HK-2 (cell line): ENCODE results near the gene NCDN.

Experiments
- DNase-seq: peaks from one replicate; pipeline ENCODE4 v3.0.0-alpha.2; 2018; ENCODE audit not compliant: unreplicated experiment

Gene NCDN, protein sequence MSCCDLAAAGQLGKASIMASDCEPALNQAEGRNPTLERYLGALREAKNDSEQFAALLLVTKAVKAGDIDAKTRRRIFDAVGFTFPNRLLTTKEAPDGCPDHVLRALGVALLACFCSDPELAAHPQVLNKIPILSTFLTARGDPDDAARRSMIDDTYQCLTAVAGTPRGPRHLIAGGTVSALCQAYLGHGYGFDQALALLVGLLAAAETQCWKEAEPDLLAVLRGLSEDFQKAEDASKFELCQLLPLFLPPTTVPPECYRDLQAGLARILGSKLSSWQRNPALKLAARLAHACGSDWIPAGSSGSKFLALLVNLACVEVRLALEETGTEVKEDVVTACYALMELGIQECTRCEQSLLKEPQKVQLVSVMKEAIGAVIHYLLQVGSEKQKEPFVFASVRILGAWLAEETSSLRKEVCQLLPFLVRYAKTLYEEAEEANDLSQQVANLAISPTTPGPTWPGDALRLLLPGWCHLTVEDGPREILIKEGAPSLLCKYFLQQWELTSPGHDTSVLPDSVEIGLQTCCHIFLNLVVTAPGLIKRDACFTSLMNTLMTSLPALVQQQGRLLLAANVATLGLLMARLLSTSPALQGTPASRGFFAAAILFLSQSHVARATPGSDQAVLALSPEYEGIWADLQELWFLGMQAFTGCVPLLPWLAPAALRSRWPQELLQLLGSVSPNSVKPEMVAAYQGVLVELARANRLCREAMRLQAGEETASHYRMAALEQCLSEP

DNA sequence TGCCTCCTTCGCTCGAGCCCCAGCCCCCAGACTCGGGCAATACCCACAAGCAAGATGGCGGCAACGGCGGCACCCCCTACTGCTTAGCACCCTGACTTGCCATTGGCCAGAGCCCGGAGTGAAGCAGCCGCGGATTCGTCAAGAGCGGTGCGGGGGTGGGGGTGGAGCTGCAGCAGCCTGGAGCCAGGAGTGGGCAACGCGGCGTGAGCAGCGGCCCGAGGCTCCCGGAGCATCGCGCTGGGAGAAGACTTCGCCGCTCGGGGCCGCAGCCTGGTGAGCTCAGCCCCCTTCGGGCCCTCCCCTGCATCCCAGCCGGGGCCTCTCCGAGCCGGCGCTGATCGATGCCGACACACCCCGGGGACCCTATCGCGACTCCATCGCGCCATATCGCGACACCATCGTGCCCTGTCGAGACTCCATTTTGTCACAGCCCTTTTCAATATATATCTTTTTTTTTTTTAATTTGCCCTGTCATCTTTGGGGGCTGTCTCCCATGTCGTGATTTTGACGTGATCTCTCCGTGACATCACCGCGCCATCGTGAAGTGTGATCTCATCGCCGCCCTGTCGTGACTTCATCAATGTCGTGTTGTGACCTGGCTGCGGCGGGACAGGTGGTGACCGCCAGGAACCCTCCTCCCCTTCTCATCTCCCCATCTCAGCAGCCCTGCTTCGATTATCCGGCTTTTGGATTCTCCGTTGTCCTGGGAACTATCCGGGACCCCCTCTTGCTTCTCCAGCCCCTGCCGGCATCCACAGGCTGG, at the start of gene NCDN:
NCDN (plus strand) TSS at position 189 of the 763 bp plus-strand sequence; CDS start at position 581, 392 bp downstream.
- peak; percentile 99 for DNase-seq

DNA sequence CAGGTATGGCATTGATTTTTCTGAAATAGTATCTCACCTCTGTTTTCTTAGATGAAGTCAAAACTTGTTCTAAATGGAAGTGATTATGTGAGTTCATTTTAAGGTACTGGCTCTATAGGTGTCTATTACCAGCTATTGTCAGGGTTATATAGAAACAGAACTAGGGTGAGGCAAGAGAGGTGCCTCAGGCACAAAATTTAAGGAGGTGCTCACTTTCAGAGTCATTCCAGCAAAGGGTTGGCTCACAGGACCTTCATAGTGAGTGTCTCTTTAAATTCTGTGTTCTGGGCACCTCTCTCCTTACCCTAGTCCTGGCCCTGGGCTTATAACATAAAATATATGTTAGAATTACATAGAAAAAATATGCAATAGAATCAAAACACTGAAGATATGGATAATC, 49.7 kb upstream of the NCDN start:
- no peak for DNase-seq

- no peak for DNase-seq
Measured at GRCh38 chr1:35509558-35509957, 48.0 kb upstream of the NCDN start.

DNA sequence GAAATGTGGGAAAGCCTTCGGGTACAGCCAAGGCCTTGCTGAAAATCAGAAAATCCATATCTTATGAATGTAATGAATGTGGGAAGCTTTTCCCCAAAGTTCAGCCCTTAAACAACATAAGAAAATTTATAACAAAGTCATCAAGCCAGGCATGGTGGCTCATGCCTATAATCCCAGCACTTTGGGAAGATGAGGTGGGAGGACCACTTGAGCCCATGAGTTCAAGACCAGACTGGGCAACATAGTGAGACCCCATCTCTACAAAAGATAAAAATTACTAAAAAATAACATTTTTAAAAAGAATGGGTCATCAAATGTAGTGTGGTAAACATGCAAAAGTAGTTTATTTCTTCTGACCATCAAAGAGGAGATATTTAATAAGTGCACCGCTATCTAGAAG, 46.3 kb upstream of the NCDN start:
- no peak for DNase-seq

DNA sequence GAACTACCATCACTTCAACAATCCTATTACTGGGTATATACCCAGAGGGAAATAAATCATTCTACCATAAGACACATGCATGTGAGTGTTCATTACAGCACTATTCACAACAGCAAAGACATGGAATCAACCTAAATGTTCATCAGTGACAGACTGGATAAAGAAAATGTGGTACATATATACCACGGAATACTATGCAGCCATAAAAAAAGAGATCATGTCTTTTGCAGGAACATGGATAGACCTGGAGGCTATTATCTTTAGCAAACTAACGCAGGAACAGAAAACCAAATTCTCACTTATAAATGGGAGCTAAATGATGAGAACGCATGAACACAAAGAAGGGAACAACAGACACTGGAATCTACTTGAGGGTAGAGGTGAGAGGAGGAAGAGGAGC, 39.4 kb upstream of the NCDN start:
- DNase-seq, result no peak

DNA sequence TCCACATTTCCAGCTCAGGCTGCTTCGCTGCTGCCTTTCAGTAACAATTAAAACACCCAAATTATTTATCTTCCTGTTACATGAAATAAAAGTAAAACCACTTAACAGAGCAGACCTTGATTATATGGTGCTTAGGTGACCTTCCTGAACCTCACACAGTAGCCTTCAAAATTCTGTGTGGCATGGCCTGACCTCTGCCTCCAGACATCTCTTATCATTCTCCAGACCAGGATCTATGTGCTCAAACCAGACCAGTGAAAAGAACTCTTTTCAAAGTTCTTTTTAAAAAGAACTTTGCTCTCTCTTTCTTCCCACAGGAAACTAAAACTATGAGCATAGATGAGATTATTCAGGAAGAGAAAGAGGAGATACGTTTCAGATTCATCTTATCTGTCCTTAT, 38.2 kb upstream of the NCDN start:
- no peak for DNase-seq

DNA sequence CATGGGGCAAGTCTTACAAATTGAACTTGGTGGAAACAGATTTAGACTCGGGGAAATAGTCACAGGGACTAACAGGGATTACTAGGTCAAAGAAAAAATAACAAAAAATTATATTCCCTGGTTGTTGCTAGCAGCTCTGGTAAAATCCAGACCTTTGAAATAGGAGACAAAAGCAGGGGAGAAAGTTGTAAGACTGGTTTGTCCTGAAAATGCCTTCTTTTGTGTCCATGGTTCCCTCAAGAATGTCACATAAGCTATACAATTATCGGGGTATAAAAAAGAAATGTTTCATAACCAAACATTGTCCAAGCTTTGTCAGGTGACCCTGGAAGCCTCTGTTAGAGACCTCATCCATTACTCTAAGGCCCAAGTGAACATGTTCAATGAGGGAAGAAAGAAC, 33.5 kb upstream of the NCDN start:
- DNase-seq, result no peak

DNA sequence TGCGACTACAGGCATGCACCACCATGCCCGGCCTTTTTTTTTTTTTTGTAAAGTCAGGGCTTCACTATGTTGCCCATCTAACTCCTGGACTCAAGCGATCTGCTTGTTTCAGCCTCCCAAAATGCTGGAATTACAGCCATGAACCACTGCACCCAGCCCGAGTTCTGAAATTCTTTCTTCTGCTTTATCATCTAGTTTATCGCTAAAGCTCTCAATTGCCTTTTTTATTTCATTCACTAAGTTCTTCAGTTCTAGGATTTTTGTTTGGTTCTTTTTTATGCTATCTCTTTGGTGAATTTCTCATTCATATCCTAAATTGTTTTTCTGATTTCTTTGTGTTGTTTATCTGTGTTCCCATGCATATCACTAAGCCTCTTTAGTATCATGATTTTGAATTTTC, 27.4 kb upstream of the NCDN start:
- DNase-seq, result no peak

DNA sequence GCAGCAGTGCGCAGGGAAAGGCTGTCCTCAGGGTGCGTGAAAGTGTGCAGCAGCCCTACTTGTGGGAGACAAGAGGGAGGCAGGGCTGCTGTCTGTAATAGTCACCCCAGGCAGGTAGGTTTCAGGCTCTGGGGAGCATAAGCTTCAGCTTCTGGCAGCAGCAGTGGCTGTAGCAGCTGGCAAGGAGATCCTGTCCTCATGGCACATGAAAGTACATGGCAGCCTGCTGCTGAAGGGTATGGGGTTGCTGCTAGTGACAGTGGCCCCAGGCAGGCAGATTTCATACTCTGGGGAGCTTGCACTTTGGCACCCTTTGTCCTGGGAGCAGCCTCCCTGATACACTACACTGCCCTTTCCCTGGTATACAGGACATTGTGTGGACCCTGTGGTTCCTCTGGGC, 26.7 kb upstream of the NCDN start:
- DNase-seq, result no peak

- no peak for DNase-seq
Measured at GRCh38 chr1:35531368-35531767, 26.2 kb upstream of the NCDN start.

GRCh38 chr1:35532497-35533223, 24.9 kb upstream of the NCDN start:
- DNase-seq, result no peak

- no peak for DNase-seq
Measured at GRCh38 chr1:35533586-35533985, 24.0 kb upstream of the NCDN start.

DNA sequence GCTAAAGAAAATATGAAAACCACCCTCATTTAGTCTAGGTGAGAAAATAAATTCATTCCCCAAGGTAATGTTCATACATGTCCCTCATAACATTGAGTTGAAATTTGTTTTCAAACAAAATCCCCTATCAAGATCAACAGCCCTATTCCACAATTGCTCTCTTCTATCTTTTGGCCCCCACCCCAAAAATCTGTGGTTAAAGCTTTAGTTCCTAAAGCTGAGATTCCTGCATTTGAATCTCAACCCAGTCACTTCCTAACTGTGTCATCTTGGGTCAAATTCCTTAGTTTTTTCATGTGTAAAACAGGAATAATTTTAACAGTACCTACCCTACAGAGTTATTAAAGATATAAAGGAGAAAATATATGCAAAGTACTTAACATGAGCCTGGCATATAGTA, 22.4 kb upstream of the NCDN start:
- DNase-seq, result no peak

DNA sequence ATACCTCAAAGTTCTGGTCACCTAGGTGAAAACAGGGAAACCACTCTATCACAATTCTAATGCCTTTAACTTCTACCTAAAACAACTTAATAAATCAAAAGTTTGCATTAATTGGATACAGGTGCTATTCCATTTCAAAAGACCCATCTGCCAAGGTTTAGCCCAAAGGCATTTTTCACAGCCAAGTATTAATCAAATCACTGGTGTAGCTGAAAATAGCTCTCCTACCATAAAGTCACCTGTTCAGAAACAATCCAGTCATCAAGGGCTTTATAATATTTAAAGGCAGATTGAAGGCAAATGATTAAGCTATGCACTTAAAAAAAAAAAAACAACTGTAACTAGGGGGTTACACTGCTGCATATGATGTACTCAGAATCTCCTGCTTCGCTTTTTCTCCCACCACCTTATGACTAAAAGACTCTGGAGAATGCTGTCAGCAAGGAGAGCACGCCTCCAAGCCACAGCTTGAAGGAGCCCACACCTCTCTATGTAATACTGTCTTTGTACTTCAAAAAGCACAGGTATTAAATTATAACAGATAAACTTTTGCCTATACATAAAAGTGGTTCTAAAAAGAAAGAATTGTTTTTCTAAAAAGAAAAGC, 20.9 kb upstream of the NCDN start:
- no peak for DNase-seq

DNA sequence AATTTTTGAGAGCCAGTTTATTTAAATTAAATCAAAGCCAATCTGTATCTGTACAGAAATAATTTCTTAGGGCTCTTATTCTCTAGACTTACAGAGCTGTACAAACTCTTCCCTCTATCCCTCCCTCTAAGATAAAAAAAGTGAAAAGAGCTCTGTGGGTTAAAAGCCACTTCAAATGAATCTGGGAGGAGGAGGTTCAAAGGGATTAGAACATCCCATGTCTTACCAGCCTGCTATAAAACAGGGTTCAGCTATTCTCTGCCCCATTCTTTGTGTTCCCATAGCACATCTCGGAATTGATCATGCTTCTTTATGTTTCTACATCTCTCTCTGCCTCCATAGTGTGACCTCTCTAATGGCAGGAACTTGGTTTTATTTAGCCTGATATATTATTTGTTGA, 19.8 kb upstream of the NCDN start:
- no peak for DNase-seq

GRCh38 chr1:35539073-35539823, 18.4 kb upstream of the NCDN start:
- DNase-seq, result no peak

GRCh38 chr1:35539824-35540261, 17.8 kb upstream of the NCDN start:
- no peak for DNase-seq

DNA sequence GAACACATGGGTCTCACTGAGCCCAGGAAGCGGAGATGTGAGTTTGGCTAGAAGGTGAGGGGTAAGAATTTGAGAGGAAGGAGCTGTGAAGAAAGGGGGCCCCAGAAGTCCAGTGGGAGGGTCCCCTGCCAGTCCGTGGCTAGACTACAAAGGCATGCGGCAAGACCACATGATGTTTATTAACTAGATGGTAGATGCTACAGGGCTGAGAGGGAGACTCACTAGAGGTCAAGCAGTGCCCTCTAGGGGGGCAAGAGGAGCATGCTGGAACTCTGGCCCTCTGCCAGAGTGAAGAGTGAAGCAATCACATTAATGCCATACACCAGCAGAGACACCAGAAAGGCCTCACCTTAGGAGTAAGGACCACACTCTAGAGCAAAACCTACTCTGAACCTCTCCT, 12.6 kb upstream of the NCDN start:
- peak; percentile 57 for DNase-seq

DNA sequence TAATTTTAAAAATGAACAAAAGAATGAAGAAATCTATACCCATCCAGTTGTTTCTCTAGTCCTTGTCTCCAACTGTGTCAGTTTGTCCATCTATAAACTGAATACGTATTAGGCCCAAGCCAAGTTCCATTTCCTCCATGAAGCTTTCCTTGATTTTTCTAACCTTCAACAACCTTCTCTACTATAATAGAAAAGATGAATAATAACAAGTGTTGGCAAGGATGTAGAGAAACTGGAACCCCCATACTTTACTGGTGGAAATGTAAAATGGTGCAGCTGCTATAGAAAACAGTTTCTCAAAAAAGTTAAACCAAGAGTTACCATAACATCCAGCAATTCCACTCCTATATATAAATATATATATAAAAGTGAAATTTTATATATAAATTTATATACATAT, 11.0 kb upstream of the NCDN start:
- DNase-seq, result no peak

DNA sequence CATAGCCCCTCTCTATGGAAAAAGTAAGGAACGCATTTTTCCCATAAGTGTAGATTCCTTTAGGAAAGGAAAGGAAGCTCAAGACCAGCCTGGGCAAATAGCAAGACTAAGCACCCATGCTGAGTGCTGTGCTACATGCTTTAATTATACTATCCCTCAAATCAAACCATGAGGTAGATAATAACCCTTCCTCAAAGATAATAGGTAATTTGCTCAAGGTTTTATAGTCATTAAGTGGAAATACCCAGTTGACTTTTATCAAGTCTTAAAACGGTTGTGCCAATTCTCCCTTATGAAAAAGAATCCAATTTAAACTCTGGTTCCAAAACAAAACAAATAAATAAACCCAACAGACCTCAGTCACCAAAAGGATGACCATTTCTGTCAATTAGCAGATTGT, 3.7 kb upstream of the NCDN start:
- DNase-seq, result no peak
